ENCODE data around the gene POLR1B.
A peak's percentile ranks its signal among the peaks of the same experiment; 100 is the strongest.
"Not testable (repeated sequence)": the region's sequence is repeated elsewhere in the genome, so short reads cannot be mapped to it uniquely, and the experiment has no call there.

Gene POLR1B

GRCh38 chr2:112600634-112601033 is 58.4 kb downstream of the POLR1B start:
- DNase-seq (ENCODE audit: low spot score): no peak

- no peak for DNase-seq (ENCODE audit: low spot score)
These were observed 59.5 kb downstream of the POLR1B start for GRCh38 chr2:112601754-112602153.

- no peak for DNase-seq (ENCODE audit: low spot score)
These were observed 60.7 kb downstream of the POLR1B start for GRCh38 chr2:112602917-112603316.

- no peak for DNase-seq (ENCODE audit: low spot score)
These were observed 61.5 kb downstream of the POLR1B start for GRCh38 chr2:112603731-112604130.

- no peak for DNase-seq (ENCODE audit: low spot score)
These were observed 62.7 kb downstream of the POLR1B start for GRCh38 chr2:112604952-112605351.

- DNase-seq (ENCODE audit: low spot score): no peak
These were observed 63.7 kb downstream of the POLR1B start for GRCh38 chr2:112605926-112606325.

GRCh38 chr2:112606547-112606946 is 64.3 kb downstream of the POLR1B start:
- no peak for DNase-seq (ENCODE audit: low spot score)

GRCh38 chr2:112607680-112608438 is 65.6 kb downstream of the POLR1B start:
- DNase-seq (ENCODE audit: low spot score): no peak

- not testable (repeated sequence) for DNase-seq (ENCODE audit: low spot score)
These were observed 67.1 kb downstream of the POLR1B start for GRCh38 chr2:112609320-112609719.

GRCh38 chr2:112612283-112612682 is 70.0 kb downstream of the POLR1B start:
- not testable (repeated sequence) for DNase-seq (ENCODE audit: low spot score)

- no peak for DNase-seq (ENCODE audit: low spot score)
These were observed 72.1 kb downstream of the POLR1B start for GRCh38 chr2:112614201-112614840.

GRCh38 chr2:112615051-112615450 is 72.8 kb downstream of the POLR1B start:
- no peak for DNase-seq (ENCODE audit: low spot score)

- DNase-seq (ENCODE audit: low spot score): not testable (repeated sequence)
These were observed 73.5 kb downstream of the POLR1B start for GRCh38 chr2:112615798-112616197.

GRCh38 chr2:112618383-112618782 is 76.1 kb downstream of the POLR1B start:
- DNase-seq (ENCODE audit: low spot score): no peak

- no peak for DNase-seq (ENCODE audit: low spot score)
These were observed 79.7 kb downstream of the POLR1B start for GRCh38 chr2:112621790-112622527.

GRCh38 chr2:112622528-112622849 is 80.2 kb downstream of the POLR1B start:
- DNase-seq (ENCODE audit: low spot score): no peak

- DNase-seq (ENCODE audit: low spot score): no peak
These were observed 81.9 kb downstream of the POLR1B start for GRCh38 chr2:112623913-112624777.

GRCh38 chr2:112625474-112626114 is 83.3 kb downstream of the POLR1B start:
- no peak for DNase-seq (ENCODE audit: low spot score)

- DNase-seq (ENCODE audit: low spot score): peak; percentile 51
These were observed 84.4 kb downstream of the POLR1B start for GRCh38 chr2:112626604-112627059.
